Activated B cell treated with CpG ODN at 0.5 μM for 24 hours (primary cell): ENCODE measurements around the gene ANKRD44. TPM values are rescaled to one million over a fixed set of nuclear protein-coding genes. Genes with fewer than 3 reads are reported as not detected.

Source experiments
- ATAC-seq: fragments of 200-7000 bp; cut with Tn5 transposase; one replicate; pipeline ENCODE4 v1.10.0; 2021; ENCODE audit warnings: low read depth, mild to moderate bottlenecking, moderate library complexity
- CTCF ChIA-PET: fragments of 350-600 bp; sonication (Branson Sonifier 250); formaldehyde crosslinking; loops from one replicate; lab custom pipeline; 2021; ENCODE audit warnings: antibody characterized with exemption; lab: Charles Lee
- POLR2A ChIA-PET: fragments of 350-600 bp; sonication (Branson Sonifier 250); formaldehyde crosslinking; loops from one replicate; lab custom pipeline; 2021; ENCODE audit warnings: antibody characterized with exemption; lab: Charles Lee
- DNase-seq: peaks from one replicate; pipeline ENCODE4 v3.0.0; 2022
- H3K27ac Mint-ChIP-seq: one replicate; pipeline ENCODE4 v1.8.0; 2020; ENCODE audit warnings: mixed read lengths
- H3K27me3 Mint-ChIP-seq: one replicate; pipeline ENCODE4 v1.8.0; 2021; ENCODE audit warnings: mixed read lengths
- H3K36me3 Mint-ChIP-seq: one replicate; pipeline ENCODE4 v1.8.0; 2021; ENCODE audit warnings: low read depth, mixed read lengths
- H3K4me1 Mint-ChIP-seq: one replicate; pipeline ENCODE4 v1.8.0; 2021; ENCODE audit warnings: mixed read lengths
- H3K4me3 Mint-ChIP-seq: one replicate; pipeline ENCODE4 v1.8.0; 2020; ENCODE audit warnings: mild to moderate bottlenecking, mixed read lengths
- H3K9me3 Mint-ChIP-seq: one replicate; pipeline ENCODE4 v1.8.0; 2020; ENCODE audit warnings: mixed read lengths
- intact Hi-C: fragments of 100-400 bp; cut with micrococcal nuclease; formaldehyde crosslinking; loops from one replicate; pipeline ENCODE4 v1.15.1; 2024
- total RNA-seq: library from RNA; stranded (reverse); gene quantifications from 2 replicates; pipeline ENCODE4 v1.2.3, GENCODE V29; 2022
- TF ChIP-seq, protein P1 (sequence below): fragments of 200-600 bp; IDR thresholded peaks from one replicate; pipeline ENCODE4 v1.8.0; 2022; ENCODE audit warnings: antibody characterized with exemption, mild to moderate bottlenecking

ANKRD44 gene
- total RNA-seq, 1 donor from 2014 or later = 185 TPM

GRCh38 chr2:196944570-196944969 lies 366.0 kb downstream of the ANKRD44 start:
- ATAC-seq = no peak
- Mint-ChIP-seq H3K9me3 (no peaks in the 10 kb centered on the region), H3K4me1 (no peaks in the 10 kb centered on the region), H3K4me3 (no peak overlapping the region), H3K27ac (no peak overlapping the region), H3K36me3 (no peaks in the 10 kb centered on the region), H3K27me3 (peaks cover 8% of the 10 kb centered on the region)
- CTCF ChIA-PET = no interaction called here
- TF ChIP-seq, protein P1, sequence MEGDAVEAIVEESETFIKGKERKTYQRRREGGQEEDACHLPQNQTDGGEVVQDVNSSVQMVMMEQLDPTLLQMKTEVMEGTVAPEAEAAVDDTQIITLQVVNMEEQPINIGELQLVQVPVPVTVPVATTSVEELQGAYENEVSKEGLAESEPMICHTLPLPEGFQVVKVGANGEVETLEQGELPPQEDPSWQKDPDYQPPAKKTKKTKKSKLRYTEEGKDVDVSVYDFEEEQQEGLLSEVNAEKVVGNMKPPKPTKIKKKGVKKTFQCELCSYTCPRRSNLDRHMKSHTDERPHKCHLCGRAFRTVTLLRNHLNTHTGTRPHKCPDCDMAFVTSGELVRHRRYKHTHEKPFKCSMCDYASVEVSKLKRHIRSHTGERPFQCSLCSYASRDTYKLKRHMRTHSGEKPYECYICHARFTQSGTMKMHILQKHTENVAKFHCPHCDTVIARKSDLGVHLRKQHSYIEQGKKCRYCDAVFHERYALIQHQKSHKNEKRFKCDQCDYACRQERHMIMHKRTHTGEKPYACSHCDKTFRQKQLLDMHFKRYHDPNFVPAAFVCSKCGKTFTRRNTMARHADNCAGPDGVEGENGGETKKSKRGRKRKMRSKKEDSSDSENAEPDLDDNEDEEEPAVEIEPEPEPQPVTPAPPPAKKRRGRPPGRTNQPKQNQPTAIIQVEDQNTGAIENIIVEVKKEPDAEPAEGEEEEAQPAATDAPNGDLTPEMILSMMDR = no peak
- no peak for DNase-seq
- intact Hi-C loops = no loop called here
- POLR2A ChIA-PET = no interaction called here

GRCh38 chr2:196941398-196942078 lies 369.0 kb downstream of the ANKRD44 start:
- intact Hi-C loops = no loop called here
- CTCF ChIA-PET = no interaction called here
- TF ChIP-seq, protein P1 = no peak
- Mint-ChIP-seq H3K9me3 (no peaks in the 10 kb centered on the region), H3K27ac (no peak overlapping the region), H3K4me1 (no peaks in the 10 kb centered on the region), H3K27me3 (peaks cover 5% of the 10 kb centered on the region), H3K36me3 (no peaks in the 10 kb centered on the region), H3K4me3 (no peak overlapping the region)
- POLR2A ChIA-PET = no interaction called here
- DNase-seq = no peak
- ATAC-seq = no peak

- H3K4me3 Mint-ChIP-seq = no peak overlapping the region
- POLR2A ChIA-PET = no interaction called here
- H3K4me1 Mint-ChIP-seq = no peaks in the 10 kb centered on the region
- TF ChIP-seq, protein P1 = no peak
- no peaks in the 10 kb centered on the region for H3K9me3 Mint-ChIP-seq
- no peak overlapping the region for H3K27ac Mint-ChIP-seq
- no peak for ATAC-seq
- intact Hi-C loops = no loop called here
- H3K36me3 Mint-ChIP-seq = no peaks in the 10 kb centered on the region
- DNase-seq = no peak
- CTCF ChIA-PET = no interaction called here
- H3K27me3 Mint-ChIP-seq = peaks cover 2% of the 10 kb centered on the region
Observed at GRCh38 chr2:196939371-196939770, 371.2 kb downstream of the ANKRD44 start.

Other genes with a start within 250 kb of the ANKRD44 start
- 328 and 380 TPM in 2 replicates for gene SF3B1, start 124.2 kb upstream of the ANKRD44 start, total RNA-seq
- gene COQ10B, start 142.8 kb upstream of the ANKRD44 start, total RNA-seq = 25.1 and 27.5 TPM in 2 replicates
- gene HSPD1, start 189.1 kb upstream of the ANKRD44 start, total RNA-seq = 250 and 252 TPM in 2 replicates
- 108 and 116 TPM in 2 replicates for gene HSPE1, start 189.6 kb upstream of the ANKRD44 start, total RNA-seq
- 21.7 and 22.1 TPM in 2 replicates for gene MOB4, start 205.3 kb upstream of the ANKRD44 start, total RNA-seq